ENCODE results near the gene SCAI. TPM values are rescaled to one million over a fixed set of nuclear protein-coding genes. Genes with fewer than 3 reads are reported as not detected.

SCAI gene
- total RNA-seq, 1 donor from 2014 or later, result 5.4 TPM

DNA sequence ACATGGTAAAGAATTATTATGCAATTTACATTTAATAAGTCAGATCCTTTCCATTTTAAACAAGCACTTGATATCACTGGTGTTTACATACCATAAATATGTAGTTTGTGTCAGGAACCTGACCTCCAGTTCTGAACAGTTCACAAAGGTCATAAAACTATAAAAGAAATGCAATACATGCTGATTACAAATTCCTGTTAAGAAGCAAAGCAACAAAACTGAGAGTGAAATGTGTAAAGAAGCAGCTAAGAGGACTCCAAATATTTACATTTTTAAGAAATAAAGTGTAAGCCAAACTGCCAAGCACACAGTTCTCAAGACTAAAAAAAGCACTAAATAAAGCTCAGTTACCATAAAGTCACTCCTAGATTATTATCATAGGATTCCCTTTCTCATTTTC lies 17.4 kb upstream of the SCAI start:
- no peaks in the 10 kb centered on the region for H3K36me3 Mint-ChIP-seq (ENCODE audit: low read depth)
- peaks cover 26% of the 10 kb centered on the region for H3K4me1 Mint-ChIP-seq (ENCODE audit: low read depth)
- no peak overlapping the region for H3K4me3 Mint-ChIP-seq (ENCODE audit: unreplicated experiment)
- H3K27ac Mint-ChIP-seq (ENCODE audit: unreplicated experiment), result peak overlapping the region; percentile 91
- TF ChIP-seq, protein P1, sequence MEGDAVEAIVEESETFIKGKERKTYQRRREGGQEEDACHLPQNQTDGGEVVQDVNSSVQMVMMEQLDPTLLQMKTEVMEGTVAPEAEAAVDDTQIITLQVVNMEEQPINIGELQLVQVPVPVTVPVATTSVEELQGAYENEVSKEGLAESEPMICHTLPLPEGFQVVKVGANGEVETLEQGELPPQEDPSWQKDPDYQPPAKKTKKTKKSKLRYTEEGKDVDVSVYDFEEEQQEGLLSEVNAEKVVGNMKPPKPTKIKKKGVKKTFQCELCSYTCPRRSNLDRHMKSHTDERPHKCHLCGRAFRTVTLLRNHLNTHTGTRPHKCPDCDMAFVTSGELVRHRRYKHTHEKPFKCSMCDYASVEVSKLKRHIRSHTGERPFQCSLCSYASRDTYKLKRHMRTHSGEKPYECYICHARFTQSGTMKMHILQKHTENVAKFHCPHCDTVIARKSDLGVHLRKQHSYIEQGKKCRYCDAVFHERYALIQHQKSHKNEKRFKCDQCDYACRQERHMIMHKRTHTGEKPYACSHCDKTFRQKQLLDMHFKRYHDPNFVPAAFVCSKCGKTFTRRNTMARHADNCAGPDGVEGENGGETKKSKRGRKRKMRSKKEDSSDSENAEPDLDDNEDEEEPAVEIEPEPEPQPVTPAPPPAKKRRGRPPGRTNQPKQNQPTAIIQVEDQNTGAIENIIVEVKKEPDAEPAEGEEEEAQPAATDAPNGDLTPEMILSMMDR (IDR thresholded peaks at IDR 0.05), result no peak
- no peak for DNase-seq (ENCODE audit: low spot score)
- no peaks in the 10 kb centered on the region for H3K9me3 Mint-ChIP-seq (ENCODE audit: low read depth)
- H3K27me3 Mint-ChIP-seq (ENCODE audit: low read depth), result no peaks in the 10 kb centered on the region

DNA sequence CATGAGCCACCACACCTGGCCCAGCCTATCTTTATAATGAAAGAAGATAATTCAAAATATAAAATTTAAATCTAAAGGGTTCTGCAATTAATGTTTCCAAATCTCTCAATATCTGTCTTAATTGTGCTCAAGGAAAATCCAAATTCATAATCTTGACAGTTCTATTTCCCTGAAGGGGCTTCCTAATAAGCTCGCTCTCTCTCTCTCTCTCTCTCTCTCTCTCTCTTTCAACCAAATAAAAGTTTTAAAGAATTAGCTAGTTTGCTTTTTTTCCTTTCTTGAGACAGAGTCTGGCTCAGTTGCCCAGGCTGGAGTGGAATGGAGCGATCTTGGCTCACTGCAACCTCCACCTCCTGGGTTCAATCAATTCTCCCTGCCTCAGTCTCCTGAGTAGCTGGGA lies 13.2 kb upstream of the SCAI start:
- TF ChIP-seq, protein P1 (IDR thresholded peaks at IDR 0.05), result no peak
- no peaks in the 10 kb centered on the region for H3K9me3 Mint-ChIP-seq (ENCODE audit: low read depth)
- H3K4me1 Mint-ChIP-seq (ENCODE audit: low read depth), result peaks cover 20% of the 10 kb centered on the region
- H3K4me3 Mint-ChIP-seq (ENCODE audit: unreplicated experiment), result no peak overlapping the region
- peaks cover 15% of the 10 kb centered on the region for H3K36me3 Mint-ChIP-seq (ENCODE audit: low read depth)
- no peak overlapping the region for H3K27ac Mint-ChIP-seq (ENCODE audit: unreplicated experiment)
- H3K27me3 Mint-ChIP-seq (ENCODE audit: low read depth), result no peaks in the 10 kb centered on the region
- no peak for DNase-seq (ENCODE audit: low spot score)

DNA sequence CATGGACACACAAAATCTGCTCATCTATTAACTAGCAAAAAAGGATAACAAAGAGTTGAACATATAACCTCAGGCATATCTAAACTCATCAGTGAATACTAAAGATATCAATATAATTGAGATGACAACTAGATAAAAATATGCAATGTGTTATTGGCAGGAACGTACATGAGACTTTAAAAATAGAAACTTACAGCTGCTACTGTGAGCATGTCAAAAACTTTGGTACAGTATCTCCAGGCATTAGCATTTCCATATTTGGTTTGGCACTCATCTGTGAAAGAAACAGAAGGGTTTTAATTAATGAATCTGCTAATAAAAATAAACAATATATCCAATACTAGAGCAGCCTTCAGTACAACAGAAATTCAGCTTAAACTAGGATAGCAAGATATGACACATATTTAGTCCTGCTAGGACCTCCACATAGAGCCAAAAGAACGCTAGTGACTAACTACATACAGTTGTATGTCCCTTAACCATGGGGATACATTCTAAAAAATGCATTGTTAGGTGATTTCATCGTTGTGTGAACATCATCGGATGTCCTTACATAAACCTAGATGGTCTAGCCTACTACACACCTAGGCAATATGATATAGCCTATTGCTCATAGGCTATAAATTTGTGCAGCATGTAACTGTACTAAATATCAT lies 10.5 kb upstream of the SCAI start:
- Mint-ChIP-seq H3K36me3 (ENCODE audit: low read depth) (peaks cover 30% of the 10 kb centered on the region), H3K27ac (ENCODE audit: unreplicated experiment) (peak overlapping the region; percentile 41), H3K4me1 (ENCODE audit: low read depth) (peaks cover 6% of the 10 kb centered on the region), H3K27me3 (ENCODE audit: low read depth) (no peaks in the 10 kb centered on the region), H3K9me3 (ENCODE audit: low read depth) (no peaks in the 10 kb centered on the region), H3K4me3 (ENCODE audit: unreplicated experiment) (no peak overlapping the region)
- no peak for DNase-seq (ENCODE audit: low spot score)
- TF ChIP-seq, protein P1 (IDR thresholded peaks at IDR 0.05), result no peak

DNA sequence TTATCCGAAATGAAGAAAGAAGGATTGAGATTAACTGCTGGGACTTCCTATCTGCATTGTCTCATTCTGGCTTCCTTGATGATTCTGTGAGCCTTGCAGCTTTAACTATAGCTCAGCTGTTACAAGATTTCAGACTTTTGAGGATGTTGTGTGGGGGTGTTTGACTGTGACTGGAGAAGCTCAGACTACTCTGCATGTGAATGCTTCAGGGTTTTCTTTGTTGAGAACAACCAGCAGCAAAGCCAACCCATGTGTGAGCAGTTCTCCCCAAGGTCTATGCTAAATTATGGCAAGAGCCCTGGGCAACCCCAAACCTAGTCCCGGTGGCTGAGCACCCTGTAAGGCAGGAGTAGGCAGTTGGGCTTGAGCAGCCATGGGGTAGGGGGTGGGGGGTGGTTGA lies 8.4 kb upstream of the SCAI start:
- Mint-ChIP-seq H3K4me3 (ENCODE audit: unreplicated experiment) (no peak overlapping the region), H3K36me3 (ENCODE audit: low read depth) (peaks cover 31% of the 10 kb centered on the region), H3K27ac (ENCODE audit: unreplicated experiment) (no peak overlapping the region), H3K4me1 (ENCODE audit: low read depth) (peaks cover 6% of the 10 kb centered on the region), H3K27me3 (ENCODE audit: low read depth) (no peaks in the 10 kb centered on the region), H3K9me3 (ENCODE audit: low read depth) (no peaks in the 10 kb centered on the region)
- TF ChIP-seq, protein P1 (IDR thresholded peaks at IDR 0.05), result no peak
- DNase-seq (ENCODE audit: low spot score), result no peak

DNA sequence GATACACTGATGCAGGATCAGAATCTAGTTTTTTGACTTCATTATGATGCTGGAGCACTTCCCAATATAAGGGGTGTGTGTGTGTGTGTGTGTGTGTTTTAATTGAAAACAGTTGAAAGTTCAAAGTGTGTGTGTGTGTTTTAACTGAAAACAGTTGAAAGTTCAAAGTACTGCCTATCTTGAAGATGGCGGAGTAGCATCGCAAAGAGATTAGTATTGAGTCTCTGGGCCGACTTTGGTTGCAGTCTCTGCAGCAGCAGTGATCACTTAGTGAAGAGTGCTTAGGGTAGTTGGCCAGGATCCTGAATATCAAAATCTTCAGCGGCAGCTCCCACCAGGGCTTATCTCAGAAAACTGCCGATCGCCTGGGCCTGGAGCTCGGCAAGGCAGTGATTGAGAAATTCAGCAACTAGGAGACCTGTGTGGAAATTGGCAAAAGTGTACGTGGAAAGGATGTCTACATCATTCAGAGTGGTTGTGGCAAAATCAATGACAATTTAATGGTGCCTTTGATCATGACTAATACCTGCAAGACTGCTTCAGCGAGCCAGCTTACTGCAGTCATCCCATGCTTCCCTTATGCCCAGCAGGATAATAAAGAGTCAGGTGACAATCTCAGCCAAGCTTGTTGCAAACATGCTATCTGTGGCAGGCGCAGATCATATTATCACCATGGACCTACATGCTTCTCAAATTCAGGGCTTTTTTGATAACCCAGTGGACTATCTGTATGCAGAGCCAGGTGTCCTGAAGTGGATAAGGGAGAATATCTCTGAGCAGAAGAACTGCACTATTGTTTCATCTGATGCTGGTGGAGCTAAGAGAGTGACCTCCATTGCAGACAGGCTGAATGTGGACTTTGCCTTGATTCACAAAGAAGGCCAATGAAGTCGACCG lies 7.3 kb upstream of the SCAI start:
- no peak for DNase-seq (ENCODE audit: low spot score)
- Mint-ChIP-seq H3K9me3 (ENCODE audit: low read depth) (no peaks in the 10 kb centered on the region), H3K27ac (ENCODE audit: unreplicated experiment) (no peak overlapping the region), H3K4me3 (ENCODE audit: unreplicated experiment) (no peak overlapping the region), H3K36me3 (ENCODE audit: low read depth) (peaks cover 31% of the 10 kb centered on the region), H3K4me1 (ENCODE audit: low read depth) (peaks cover 6% of the 10 kb centered on the region), H3K27me3 (ENCODE audit: low read depth) (no peaks in the 10 kb centered on the region)
- TF ChIP-seq, protein P1 (IDR thresholded peaks at IDR 0.05), result no peak

All from chondrocyte (in vitro differentiated cells).